Measurements from ENCODE around the gene AGBL1.

GRCh38 chr15:86964271-86964670 lies 884.6 kb downstream of the AGBL1 start:
- TF ChIP-seq CTCF (conservative IDR thresholded peaks at IDR 0.05; ENCODE audit: low read depth, low read length) (no peak), EZH2 (IDR thresholded peaks at IDR 0.05; ENCODE audit: borderline replicate concordance, low read depth, low read length, poor library complexity, severe bottlenecking) (no peak)
